DOHH2 (cell line): ENCODE results near the gene CDKL5.

Experiments used
- EZH2phosphoT487 ChIP-seq: fragments of 200-600 bp; sonication (generic); IDR thresholded peaks from 2 replicates; pipeline ENCODE4 v1.6.1; 2017; ENCODE audit warnings: borderline replicate concordance, mild to moderate bottlenecking, antibody characterized with exemption, low read length, moderate library complexity, mixed read lengths
- TF ChIP-seq, protein P1 (sequence below): fragments of 200-600 bp; sonication (generic); IDR thresholded peaks from one replicate; pipeline ENCODE4 v1.5.1; 2014; ENCODE audit warnings: antibody characterized with exemption, mild to moderate bottlenecking, low read depth, low read length; ENCODE audit not compliant: poor library complexity, severe bottlenecking

DNA sequence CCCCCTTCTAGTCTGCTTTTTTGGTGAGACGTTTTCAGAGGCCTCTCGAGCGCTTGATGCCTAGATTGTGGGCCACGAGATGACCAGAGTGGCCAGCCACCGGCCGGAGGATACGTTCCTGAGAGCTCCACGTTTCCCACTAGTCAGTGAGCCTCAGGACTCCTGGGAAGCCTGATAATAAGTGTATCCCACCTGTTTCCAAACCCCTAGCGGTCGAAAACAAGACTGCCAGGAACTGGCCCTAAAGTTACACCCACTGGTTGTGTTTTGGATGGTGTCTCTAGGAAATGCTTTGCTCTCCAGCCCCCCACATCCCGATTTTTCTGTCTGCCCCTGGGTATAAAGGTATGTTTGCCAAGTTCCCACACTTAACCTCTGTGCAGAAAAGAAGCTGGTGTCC lies 251.1 kb downstream of the CDKL5 start:
- TF ChIP-seq, protein P1, sequence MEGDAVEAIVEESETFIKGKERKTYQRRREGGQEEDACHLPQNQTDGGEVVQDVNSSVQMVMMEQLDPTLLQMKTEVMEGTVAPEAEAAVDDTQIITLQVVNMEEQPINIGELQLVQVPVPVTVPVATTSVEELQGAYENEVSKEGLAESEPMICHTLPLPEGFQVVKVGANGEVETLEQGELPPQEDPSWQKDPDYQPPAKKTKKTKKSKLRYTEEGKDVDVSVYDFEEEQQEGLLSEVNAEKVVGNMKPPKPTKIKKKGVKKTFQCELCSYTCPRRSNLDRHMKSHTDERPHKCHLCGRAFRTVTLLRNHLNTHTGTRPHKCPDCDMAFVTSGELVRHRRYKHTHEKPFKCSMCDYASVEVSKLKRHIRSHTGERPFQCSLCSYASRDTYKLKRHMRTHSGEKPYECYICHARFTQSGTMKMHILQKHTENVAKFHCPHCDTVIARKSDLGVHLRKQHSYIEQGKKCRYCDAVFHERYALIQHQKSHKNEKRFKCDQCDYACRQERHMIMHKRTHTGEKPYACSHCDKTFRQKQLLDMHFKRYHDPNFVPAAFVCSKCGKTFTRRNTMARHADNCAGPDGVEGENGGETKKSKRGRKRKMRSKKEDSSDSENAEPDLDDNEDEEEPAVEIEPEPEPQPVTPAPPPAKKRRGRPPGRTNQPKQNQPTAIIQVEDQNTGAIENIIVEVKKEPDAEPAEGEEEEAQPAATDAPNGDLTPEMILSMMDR: no peak
- no peak for TF ChIP-seq EZH2phosphoT487
